AG09319 (cell line): Measurements from ENCODE around the gene SYNJ2.
A peak's percentile ranks its signal among the peaks of the same experiment; 100 is the strongest.

ENCODE experiments used
- DNase-seq: peaks from one replicate; pipeline ENCODE4 v3.0.0-alpha.2; 2010; ENCODE audit warnings: low read depth; ENCODE audit errors: extremely low read depth
- TF ChIP-seq, protein P1 (sequence below): IDR thresholded peaks from 2 replicates; pipeline ENCODE4 v1.5.1; 2011; ENCODE audit warnings: low read depth, mild to moderate bottlenecking, inconsistent platforms, low read length, moderate library complexity

Gene SYNJ2

DNA sequence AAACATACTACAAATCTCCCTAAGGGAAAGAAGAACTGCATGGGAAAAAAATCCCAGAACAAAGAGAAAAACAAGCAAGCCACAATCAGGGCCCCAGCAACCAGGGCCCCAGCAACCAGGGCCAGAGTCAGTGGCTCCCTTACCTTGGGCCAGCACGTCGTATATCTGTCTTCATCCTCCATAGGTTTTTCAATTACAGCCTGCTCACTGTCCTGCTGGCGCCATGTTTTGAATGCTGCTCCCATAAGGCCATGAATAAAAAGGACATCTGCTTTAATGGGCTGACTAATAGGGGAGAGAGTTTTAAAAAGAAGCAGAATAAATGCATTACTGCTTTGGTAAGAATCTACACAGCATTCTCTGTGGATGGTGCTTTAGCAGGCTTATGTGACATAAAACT is 137.2 kb downstream of the SYNJ2 start:
- TF ChIP-seq, protein P1, sequence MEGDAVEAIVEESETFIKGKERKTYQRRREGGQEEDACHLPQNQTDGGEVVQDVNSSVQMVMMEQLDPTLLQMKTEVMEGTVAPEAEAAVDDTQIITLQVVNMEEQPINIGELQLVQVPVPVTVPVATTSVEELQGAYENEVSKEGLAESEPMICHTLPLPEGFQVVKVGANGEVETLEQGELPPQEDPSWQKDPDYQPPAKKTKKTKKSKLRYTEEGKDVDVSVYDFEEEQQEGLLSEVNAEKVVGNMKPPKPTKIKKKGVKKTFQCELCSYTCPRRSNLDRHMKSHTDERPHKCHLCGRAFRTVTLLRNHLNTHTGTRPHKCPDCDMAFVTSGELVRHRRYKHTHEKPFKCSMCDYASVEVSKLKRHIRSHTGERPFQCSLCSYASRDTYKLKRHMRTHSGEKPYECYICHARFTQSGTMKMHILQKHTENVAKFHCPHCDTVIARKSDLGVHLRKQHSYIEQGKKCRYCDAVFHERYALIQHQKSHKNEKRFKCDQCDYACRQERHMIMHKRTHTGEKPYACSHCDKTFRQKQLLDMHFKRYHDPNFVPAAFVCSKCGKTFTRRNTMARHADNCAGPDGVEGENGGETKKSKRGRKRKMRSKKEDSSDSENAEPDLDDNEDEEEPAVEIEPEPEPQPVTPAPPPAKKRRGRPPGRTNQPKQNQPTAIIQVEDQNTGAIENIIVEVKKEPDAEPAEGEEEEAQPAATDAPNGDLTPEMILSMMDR: no peak
- no peak for DNase-seq

DNA sequence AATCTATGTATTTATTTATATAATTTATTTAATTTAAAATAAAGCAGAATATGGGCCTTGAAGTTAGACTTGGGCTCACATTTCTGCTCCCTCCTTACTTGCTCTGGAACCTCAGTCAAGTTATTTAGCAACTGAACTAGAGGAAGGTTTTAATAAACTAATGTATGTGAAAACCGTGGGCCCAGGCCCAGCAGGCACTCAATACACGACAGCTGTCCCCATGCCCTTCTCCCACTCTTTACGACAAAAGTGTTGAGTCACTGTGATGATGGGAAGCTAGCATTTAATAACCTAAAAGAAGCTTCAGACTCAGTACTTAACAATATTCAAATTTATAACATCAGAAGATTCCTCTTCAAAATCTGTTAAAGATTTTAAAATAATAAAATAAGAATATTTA is 139.7 kb downstream of the SYNJ2 start:
- TF ChIP-seq, protein P1: no peak
- no peak for DNase-seq

DNA sequence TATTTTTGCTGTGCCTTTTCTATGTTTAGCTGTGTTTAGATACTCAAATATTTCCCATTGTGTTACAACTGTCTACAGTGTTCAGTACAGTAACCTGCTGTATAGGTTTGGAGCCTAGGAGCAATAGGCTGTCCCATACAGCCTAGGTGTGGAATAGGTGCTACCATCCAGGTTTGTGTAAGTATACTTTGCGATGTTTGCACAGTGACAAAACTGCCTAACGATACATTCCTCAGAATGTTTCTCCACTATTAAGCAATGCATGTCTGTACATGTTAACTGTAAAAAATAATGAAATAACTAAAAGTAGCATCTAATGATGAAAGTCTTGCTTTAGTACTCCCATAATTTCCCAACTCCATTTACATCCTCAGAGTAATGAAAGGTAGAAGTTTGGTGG is 140.4 kb downstream of the SYNJ2 start:
- TF ChIP-seq, protein P1: no peak
- DNase-seq: no peak

DNA sequence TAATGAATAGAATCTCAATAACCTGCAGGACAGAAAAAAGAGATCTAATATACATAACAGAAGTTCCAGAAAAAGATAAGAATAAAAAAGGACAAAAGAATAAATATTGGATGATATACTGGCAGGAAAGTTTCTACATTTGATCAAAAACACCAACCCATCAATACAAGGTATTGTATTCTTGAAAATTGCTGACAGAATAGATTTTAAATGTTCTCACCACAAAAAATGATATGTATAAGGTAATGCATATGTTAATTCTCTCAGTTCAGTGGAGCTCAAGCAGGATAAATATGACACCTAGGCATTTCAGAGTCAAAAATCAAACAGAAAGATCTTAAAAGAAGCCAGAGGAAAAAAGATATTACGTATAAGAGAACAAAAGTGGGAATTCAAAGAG is 142.6 kb downstream of the SYNJ2 start:
- TF ChIP-seq, protein P1: no peak
- no peak for DNase-seq

DNA sequence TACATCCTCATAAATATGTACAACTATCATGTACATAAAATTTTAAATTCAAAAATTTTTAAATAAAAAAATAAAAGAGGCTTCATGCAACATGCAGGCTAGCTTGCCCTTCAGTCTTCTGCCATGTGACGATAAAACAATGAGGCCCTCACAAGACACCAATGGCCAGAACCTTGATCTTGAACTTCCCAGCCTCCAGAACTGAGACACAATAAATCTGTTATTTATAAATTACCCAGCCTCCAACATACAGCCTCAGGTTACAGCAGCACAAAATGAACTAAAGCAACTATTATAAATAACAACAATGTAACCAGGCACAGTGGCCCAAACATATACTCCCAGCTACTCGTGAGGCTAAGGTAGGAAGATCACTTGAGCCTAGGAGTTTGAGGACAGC is 143.6 kb downstream of the SYNJ2 start:
- TF ChIP-seq, protein P1: no peak
- no peak for DNase-seq

DNA sequence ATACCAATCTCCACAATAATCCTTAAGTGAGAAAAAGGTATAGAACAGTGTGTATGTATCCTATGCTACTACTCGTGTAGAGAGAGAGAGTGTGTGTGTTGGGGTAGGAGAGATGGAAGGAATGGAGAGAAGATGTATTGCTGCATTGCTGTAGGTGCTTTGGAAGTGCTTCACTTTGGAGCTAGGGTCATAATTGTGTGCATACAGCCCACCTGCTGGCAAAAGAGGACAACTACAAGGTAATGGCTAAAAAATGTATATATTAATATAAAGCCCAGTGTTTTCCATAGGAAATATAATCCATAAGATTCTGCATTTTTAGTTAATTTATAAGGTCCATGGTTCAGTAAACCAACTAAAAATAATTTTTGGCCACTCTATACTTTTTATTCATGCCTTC is 150.3 kb downstream of the SYNJ2 start:
- TF ChIP-seq, protein P1: peak; percentile 28
- DNase-seq: no peak

DNA sequence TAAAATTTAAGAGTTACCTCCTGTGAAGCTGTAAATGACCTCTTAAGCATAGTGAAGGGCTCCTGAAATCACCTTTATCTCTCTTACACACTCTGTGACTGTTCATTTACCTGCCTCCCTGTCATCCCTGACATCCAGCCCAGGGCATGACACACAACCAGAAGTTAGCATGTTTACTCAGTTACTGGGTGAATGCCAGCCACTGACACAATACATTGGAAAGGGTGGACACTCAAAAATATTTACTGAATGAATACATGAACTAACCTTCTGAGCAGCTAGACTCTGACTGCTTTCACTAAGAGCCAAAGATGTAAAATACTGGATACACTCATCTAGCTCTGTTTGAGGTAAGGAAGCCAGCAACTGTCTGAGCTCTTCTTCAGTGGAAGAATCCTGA is 161.1 kb downstream of the SYNJ2 start:
- TF ChIP-seq, protein P1: no peak
- peak; percentile 31 for DNase-seq
